Liver (tissue), 9 donors: ENCODE data around the gene SLCO6A1. TPM values are rescaled to one million over a fixed set of nuclear protein-coding genes. Genes with fewer than 3 reads are reported as not detected.

Experiments
- DNase-seq: peaks from one replicate; pipeline ENCODE4 v3.0.0-alpha.2; 2017; ENCODE audit warnings: low spot score
- H3K27ac ChIP-seq, 2 donors: one replicate each; pipeline ENCODE4 v1.7.0; 2013; ENCODE audit warnings: inconsistent platforms in 2 of 2, low read length in 2 of 2, control low read depth in 1 of 2, low read depth in 1 of 2, mild to moderate bottlenecking in 1 of 2
- H3K27me3 ChIP-seq, 4 donors: one replicate each; pipeline versions ENCODE4 v1.6.1 to v1.7.0; 2013; ENCODE audit warnings: low read length in 3 of 4, inconsistent platforms in 1 of 4, mild to moderate bottlenecking in 1 of 4, moderate library complexity in 1 of 4; ENCODE audit not compliant: control insufficient read depth in 4 of 4, insufficient read depth in 4 of 4
- H3K36me3 ChIP-seq, 4 donors: one replicate each; pipeline versions ENCODE4 v1.6.1 to v1.7.0; 2013; ENCODE audit warnings: low read length in 3 of 4, mild to moderate bottlenecking in 3 of 4, low read depth in 1 of 4, moderate library complexity in 1 of 4; ENCODE audit not compliant: control insufficient read depth in 4 of 4, insufficient read depth in 3 of 4
- H3K4me1 ChIP-seq, 4 donors: one replicate each; pipeline versions ENCODE4 v1.6.1 to v1.7.0; 2013; ENCODE audit warnings: low read length in 3 of 4, mild to moderate bottlenecking in 3 of 4, moderate library complexity in 1 of 4; ENCODE audit not compliant: control insufficient read depth in 4 of 4, insufficient read depth in 4 of 4
- H3K4me3 ChIP-seq, 3 donors: one replicate each; pipeline versions ENCODE4 v1.6.1 to v1.7.0; 2013; ENCODE audit warnings: low read length in 3 of 3, control low read depth in 1 of 3, low read depth in 1 of 3, mild to moderate bottlenecking in 1 of 3
- H3K9ac ChIP-seq, 2 donors: one replicate each; pipeline ENCODE4 v1.7.0; 2013; ENCODE audit warnings: low read length in 2 of 2, mild to moderate bottlenecking in 2 of 2, moderate library complexity in 2 of 2, control low read depth in 1 of 2, low read depth in 1 of 2
- H3K9me3 ChIP-seq, 4 donors: one replicate each; pipeline versions ENCODE4 v1.6.1 to v1.7.0; 2013; ENCODE audit warnings: low read length in 3 of 4; ENCODE audit not compliant: control insufficient read depth in 4 of 4
- EGR1 ChIP-seq, 2 donors: IDR thresholded peaks; 2 replicates each; pipeline ENCODE4 v1.6.1; 2016 to 2018; ENCODE audit warnings: antibody characterized with exemption in 2 of 2, low read depth in 2 of 2
- FOXA2 ChIP-seq: IDR thresholded peaks from 2 replicates; pipeline ENCODE4 v1.6.1; 2016; ENCODE audit warnings: antibody characterized with exemption
- GABPA ChIP-seq, 2 donors: IDR thresholded peaks in 1 of 2; conservative IDR thresholded peaks in 1 of 2; 2 replicates each; pipeline ENCODE4 v1.6.1; 2016; ENCODE audit warnings: antibody characterized with exemption in 2 of 2, mild to moderate bottlenecking in 1 of 2, moderate library complexity in 1 of 2
- HNF4G ChIP-seq: IDR thresholded peaks from 2 replicates; pipeline ENCODE4 v1.6.1; 2016; ENCODE audit warnings: antibody characterized with exemption
- NR2F2 ChIP-seq: IDR thresholded peaks from 2 replicates; pipeline ENCODE4 v1.6.1; 2016; ENCODE audit warnings: antibody characterized with exemption
- RXRA ChIP-seq, 2 donors: IDR thresholded peaks; 2 replicates each; pipeline ENCODE4 v1.6.1; 2017 to 2018; ENCODE audit warnings: antibody characterized with exemption in 2 of 2, mild to moderate bottlenecking in 1 of 2
- SP1 ChIP-seq: IDR thresholded peaks from 2 replicates; pipeline ENCODE4 v1.6.1; 2018; ENCODE audit warnings: antibody characterized with exemption, mild to moderate bottlenecking
- TAF1 ChIP-seq: conservative IDR thresholded peaks from 2 replicates; pipeline ENCODE4 v1.6.1; 2016; ENCODE audit warnings: antibody characterized with exemption, mild to moderate bottlenecking
- YY1 ChIP-seq: IDR thresholded peaks from 2 replicates; pipeline ENCODE4 v1.6.1; 2016; ENCODE audit warnings: antibody characterized with exemption, mild to moderate bottlenecking
- WGBS: extraction: QIAGEN DNeasy Blood & Tissue Kit; methylation state at CpG from one replicate; pipeline ENCODE4 v1.1.7; 2013; 5-methylcytosine and 5-hydroxymethylcytosine counted together
- polyA plus RNA-seq, 2 donors: library from polyadenylated mRNA; stranded (reverse) in 1 of 2; unstranded in 1 of 2; fragments of 200-250 nt in 1 of 2; fragments of >200 nt in 1 of 2; fragmentation: Nextera tagmentation in 1 of 2; extraction: Ambion mirVana in 1 of 2; gene quantifications; one replicate each; pipeline versions ENCODE4 v1.2.1 to v1.2.3, GENCODE V29; 2013 to 2015
- total RNA-seq, 2 donors: library from RNA; depleted of rRNA; stranded (reverse); fragments of >200 nt; gene quantifications; one replicate each; pipeline ENCODE4 v1.2.3, GENCODE V29; 2014
- TF ChIP-seq, protein P1 (sequence below): IDR thresholded peaks from 2 replicates; pipeline ENCODE4 v1.6.1; 2016; ENCODE audit warnings: antibody characterized with exemption
- TF ChIP-seq, protein P2 (sequence below): IDR thresholded peaks from 2 replicates; pipeline ENCODE4 v1.6.1; 2016; ENCODE audit warnings: antibody characterized with exemption
- TF ChIP-seq, protein P3 (sequence below): IDR thresholded peaks from 2 replicates; pipeline ENCODE4 v1.6.1; 2016; ENCODE audit warnings: antibody characterized with exemption, mild to moderate bottlenecking
- TF ChIP-seq, protein P4 (sequence below): fragments of 150-350 bp; IDR thresholded peaks from 2 replicates; pipeline ENCODE4 v1.5.1; 2017; ENCODE audit warnings: improper control_type of control experiment, low read depth, low read length; ENCODE audit not compliant: missing input control
- TF ChIP-seq, protein P5 (sequence below): IDR thresholded peaks from 2 replicates; pipeline ENCODE4 v1.6.1; 2016; ENCODE audit warnings: antibody characterized with exemption
- donor health status: healthy.
- donor health status: healthy.
- donor health status: healthy.
- donor health status: healthy.
- donor health status: healthy.

Gene SLCO6A1
- total and polyA plus RNA-seq, 4 donors, result not detected

DNA sequence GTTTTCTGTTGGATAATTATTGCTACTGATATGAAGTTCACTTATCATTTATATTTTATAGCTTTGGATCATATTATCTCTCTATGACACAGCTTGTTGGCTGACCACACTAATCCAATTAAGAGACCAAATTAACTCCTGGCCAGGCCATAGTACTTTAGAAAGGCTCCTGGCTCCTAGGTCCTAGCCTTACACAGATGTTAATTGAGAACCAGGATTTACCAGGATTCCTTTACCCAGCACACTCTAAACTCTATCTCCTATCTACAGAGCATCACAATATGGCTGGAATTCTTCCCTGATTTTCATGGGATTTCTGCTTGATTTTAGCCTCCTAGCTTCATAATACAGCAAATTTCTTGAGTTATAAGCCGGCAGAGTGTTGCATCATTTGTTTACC, 80.3 kb downstream of the SLCO6A1 start:
- no peaks in the 10 kb centered on the region for H3K36me3 ChIP-seq
- H3K9me3 ChIP-seq, result no peaks in the 10 kb centered on the region
- DNase-seq, result no peak
- no peak overlapping the region for H3K4me3 ChIP-seq
- H3K27ac ChIP-seq, result no peak overlapping the region
- no peak overlapping the region for H3K9ac ChIP-seq
- TF ChIP-seq NR2F2, result no peak
- TF ChIP-seq, protein P1, sequence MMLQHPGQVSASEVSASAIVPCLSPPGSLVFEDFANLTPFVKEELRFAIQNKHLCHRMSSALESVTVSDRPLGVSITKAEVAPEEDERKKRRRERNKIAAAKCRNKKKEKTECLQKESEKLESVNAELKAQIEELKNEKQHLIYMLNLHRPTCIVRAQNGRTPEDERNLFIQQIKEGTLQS, result no peak
- TF ChIP-seq, protein P2, sequence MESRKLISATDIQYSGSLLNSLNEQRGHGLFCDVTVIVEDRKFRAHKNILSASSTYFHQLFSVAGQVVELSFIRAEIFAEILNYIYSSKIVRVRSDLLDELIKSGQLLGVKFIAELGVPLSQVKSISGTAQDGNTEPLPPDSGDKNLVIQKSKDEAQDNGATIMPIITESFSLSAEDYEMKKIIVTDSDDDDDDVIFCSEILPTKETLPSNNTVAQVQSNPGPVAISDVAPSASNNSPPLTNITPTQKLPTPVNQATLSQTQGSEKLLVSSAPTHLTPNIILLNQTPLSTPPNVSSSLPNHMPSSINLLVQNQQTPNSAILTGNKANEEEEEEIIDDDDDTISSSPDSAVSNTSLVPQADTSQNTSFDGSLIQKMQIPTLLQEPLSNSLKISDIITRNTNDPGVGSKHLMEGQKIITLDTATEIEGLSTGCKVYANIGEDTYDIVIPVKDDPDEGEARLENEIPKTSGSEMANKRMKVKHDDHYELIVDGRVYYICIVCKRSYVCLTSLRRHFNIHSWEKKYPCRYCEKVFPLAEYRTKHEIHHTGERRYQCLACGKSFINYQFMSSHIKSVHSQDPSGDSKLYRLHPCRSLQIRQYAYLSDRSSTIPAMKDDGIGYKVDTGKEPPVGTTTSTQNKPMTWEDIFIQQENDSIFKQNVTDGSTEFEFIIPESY, result no peak
- no peaks in the 10 kb centered on the region for H3K27me3 ChIP-seq
- no peaks in the 10 kb centered on the region for H3K4me1 ChIP-seq
- WGBS, result 47% methylated on average over 1 of the region's 1 CpG

DNA sequence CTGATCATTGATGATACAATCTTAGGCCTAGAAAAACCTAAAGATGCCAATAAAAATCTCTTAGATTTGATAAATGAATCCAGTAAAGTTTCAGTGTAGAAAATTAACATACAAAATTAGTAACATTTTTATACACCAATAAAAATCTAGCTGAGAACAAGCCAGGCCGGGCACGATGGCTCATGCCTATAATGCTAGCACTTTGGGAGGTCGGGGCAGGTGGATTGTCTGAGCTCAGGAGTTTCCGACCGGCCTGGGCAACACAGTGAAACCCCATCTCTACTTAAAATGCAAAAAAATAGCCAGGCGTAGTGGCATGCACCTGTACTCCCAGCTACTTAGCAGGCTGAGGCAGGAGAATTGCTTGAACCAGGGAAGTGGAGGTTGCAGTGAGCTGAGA, 84.4 kb downstream of the SLCO6A1 start:
- Histone ChIP-seq H3K27me3 (peaks cover 0 to 3% (median 0%) of the 10 kb centered on the region in 4 donors), H3K4me3 (no peak overlapping the region), H3K36me3 (no peaks in the 10 kb centered on the region), H3K9ac (no peak overlapping the region), H3K9me3 (no peaks in the 10 kb centered on the region), H3K27ac (no peak overlapping the region), H3K4me1 (no peaks in the 10 kb centered on the region)
- DNase-seq, result no peak
- no peak for TF ChIP-seq YY1
- TF ChIP-seq, protein P3, sequence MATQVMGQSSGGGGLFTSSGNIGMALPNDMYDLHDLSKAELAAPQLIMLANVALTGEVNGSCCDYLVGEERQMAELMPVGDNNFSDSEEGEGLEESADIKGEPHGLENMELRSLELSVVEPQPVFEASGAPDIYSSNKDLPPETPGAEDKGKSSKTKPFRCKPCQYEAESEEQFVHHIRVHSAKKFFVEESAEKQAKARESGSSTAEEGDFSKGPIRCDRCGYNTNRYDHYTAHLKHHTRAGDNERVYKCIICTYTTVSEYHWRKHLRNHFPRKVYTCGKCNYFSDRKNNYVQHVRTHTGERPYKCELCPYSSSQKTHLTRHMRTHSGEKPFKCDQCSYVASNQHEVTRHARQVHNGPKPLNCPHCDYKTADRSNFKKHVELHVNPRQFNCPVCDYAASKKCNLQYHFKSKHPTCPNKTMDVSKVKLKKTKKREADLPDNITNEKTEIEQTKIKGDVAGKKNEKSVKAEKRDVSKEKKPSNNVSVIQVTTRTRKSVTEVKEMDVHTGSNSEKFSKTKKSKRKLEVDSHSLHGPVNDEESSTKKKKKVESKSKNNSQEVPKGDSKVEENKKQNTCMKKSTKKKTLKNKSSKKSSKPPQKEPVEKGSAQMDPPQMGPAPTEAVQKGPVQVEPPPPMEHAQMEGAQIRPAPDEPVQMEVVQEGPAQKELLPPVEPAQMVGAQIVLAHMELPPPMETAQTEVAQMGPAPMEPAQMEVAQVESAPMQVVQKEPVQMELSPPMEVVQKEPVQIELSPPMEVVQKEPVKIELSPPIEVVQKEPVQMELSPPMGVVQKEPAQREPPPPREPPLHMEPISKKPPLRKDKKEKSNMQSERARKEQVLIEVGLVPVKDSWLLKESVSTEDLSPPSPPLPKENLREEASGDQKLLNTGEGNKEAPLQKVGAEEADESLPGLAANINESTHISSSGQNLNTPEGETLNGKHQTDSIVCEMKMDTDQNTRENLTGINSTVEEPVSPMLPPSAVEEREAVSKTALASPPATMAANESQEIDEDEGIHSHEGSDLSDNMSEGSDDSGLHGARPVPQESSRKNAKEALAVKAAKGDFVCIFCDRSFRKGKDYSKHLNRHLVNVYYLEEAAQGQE, result no peak
- WGBS, result 90% methylated on average over 6 of the region's 6 CpGs

DNA sequence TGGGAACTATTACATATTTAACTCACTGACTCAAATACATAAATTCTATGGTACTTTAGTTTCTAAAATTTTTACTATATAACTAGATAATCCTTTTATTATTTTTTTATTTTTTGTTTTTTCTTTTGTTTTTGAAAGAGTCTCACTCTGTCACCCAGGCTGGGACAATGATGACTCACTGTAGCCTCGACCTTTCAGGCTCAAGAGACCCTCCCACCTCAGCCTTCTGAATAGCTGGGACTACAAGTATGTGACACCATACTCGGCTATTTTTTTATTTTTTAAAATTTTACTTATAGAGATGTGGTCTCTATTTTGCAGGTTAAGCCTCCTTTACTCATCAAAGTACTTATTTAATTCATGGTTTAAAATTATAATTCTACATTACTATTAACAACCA, 110.6 kb downstream of the SLCO6A1 start:
- WGBS, result 44% methylated on average over 2 of the region's 2 CpGs
- H3K27ac ChIP-seq, result no peak overlapping the region
- H3K4me3 ChIP-seq, result no peak overlapping the region
- no peak for DNase-seq
- no peaks in the 10 kb centered on the region for H3K9me3 ChIP-seq
- TF ChIP-seq SP1, result no peak
- TF ChIP-seq RXRA (IDR thresholded peaks at IDR 0.05), result no peak
- no peak for TF ChIP-seq GABPA (IDR thresholded peaks at IDR 0.05 in 1 of 2, conservative IDR thresholded peaks at IDR 0.05 in 1 of 2)
- TF ChIP-seq, protein P4, sequence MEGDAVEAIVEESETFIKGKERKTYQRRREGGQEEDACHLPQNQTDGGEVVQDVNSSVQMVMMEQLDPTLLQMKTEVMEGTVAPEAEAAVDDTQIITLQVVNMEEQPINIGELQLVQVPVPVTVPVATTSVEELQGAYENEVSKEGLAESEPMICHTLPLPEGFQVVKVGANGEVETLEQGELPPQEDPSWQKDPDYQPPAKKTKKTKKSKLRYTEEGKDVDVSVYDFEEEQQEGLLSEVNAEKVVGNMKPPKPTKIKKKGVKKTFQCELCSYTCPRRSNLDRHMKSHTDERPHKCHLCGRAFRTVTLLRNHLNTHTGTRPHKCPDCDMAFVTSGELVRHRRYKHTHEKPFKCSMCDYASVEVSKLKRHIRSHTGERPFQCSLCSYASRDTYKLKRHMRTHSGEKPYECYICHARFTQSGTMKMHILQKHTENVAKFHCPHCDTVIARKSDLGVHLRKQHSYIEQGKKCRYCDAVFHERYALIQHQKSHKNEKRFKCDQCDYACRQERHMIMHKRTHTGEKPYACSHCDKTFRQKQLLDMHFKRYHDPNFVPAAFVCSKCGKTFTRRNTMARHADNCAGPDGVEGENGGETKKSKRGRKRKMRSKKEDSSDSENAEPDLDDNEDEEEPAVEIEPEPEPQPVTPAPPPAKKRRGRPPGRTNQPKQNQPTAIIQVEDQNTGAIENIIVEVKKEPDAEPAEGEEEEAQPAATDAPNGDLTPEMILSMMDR, result no peak
- no peak for TF ChIP-seq NR2F2
- TF ChIP-seq FOXA2, result no peak
- TF ChIP-seq, protein P5, sequence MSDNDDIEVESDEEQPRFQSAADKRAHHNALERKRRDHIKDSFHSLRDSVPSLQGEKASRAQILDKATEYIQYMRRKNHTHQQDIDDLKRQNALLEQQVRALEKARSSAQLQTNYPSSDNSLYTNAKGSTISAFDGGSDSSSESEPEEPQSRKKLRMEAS, result no peak
- no peak for TF ChIP-seq TAF1
- no peak for TF ChIP-seq EGR1 (IDR thresholded peaks at IDR 0.05; ENCODE audit: low read depth in 2 of 2)
- no peak for TF ChIP-seq YY1
- TF ChIP-seq HNF4G, result no peak
- no peaks in the 10 kb centered on the region for H3K27me3 ChIP-seq
- H3K4me1 ChIP-seq, result no peaks in the 10 kb centered on the region
- H3K36me3 ChIP-seq, result no peaks in the 10 kb centered on the region
- no peak overlapping the region for H3K9ac ChIP-seq
